GM21717 (cell line): Measurements from ENCODE around the gene ZNF502.
A peak's percentile ranks its signal among the peaks of the same experiment; 100 is the strongest.
"Not testable (repeated sequence)": the region's sequence is repeated elsewhere in the genome, so short reads cannot be mapped to it uniquely, and the experiment has no call there.

Experiments used
- ATAC-seq: cut with Tn5 transposase; IDR thresholded peaks from one replicate; pipeline ENCODE4 v1.9.1; 2021; ENCODE audit warnings: mild to moderate bottlenecking, moderate library complexity; ENCODE audit not compliant: unreplicated experiment

The ZNF502 gene

GRCh38 chr3:44712455-44713075 lies at the start of gene ZNF502:
Gene ZNF502 (plus strand): TSS chr3:44712660. CDS start chr3:44720262, 7,602 bp downstream.
- ATAC-seq = no peak

- no peak for ATAC-seq
These were observed 47.3 kb upstream of the ZNF502 start for GRCh38 chr3:44665173-44665572.

- ATAC-seq = no peak
These were observed 46.1 kb upstream of the ZNF502 start for GRCh38 chr3:44666346-44666745.

- ATAC-seq = no peak
These were observed 42.7 kb upstream of the ZNF502 start for GRCh38 chr3:44669760-44670159.

- not testable (repeated sequence) for ATAC-seq
These were observed 39.0 kb upstream of the ZNF502 start for GRCh38 chr3:44673466-44673865.

- no peak for ATAC-seq
These were observed 38.2 kb upstream of the ZNF502 start for GRCh38 chr3:44674211-44674610.

- ATAC-seq = no peak
These were observed 33.9 kb upstream of the ZNF502 start for GRCh38 chr3:44678480-44679116.

- no peak for ATAC-seq
These were observed 31.5 kb upstream of the ZNF502 start for GRCh38 chr3:44680921-44681455.

- ATAC-seq = no peak
These were observed 30.1 kb upstream of the ZNF502 start for GRCh38 chr3:44682182-44682896.

GRCh38 chr3:44685128-44685800 lies 27.2 kb upstream of the ZNF502 start:
- ATAC-seq = peak; percentile 78

GRCh38 chr3:44687898-44688297 lies 24.6 kb upstream of the ZNF502 start:
- ATAC-seq = no peak

- ATAC-seq = no peak
These were observed 9.0 kb downstream of the ZNF502 start for GRCh38 chr3:44721231-44722102.

- ATAC-seq = no peak
These were observed 9.6 kb downstream of the ZNF502 start for GRCh38 chr3:44722103-44722401.

- ATAC-seq = peak; percentile 81
These were observed 17.0 kb downstream of the ZNF502 start, which contains the start of gene ZNF501 for GRCh38 chr3:44729384-44729910. Gene ZNF501 (plus strand): TSS chr3:44729635. CDS start chr3:44734422, 4,787 bp downstream.

- ATAC-seq = no peak
These were observed 22.2 kb downstream of the ZNF502 start for GRCh38 chr3:44734646-44735168.

- no peak for ATAC-seq
These were observed 48.6 kb downstream of the ZNF502 start for GRCh38 chr3:44761101-44761423.

GRCh38 chr3:44761424-44762169 lies 49.1 kb downstream of the ZNF502 start, which contains the start of the genes KIAA1143 and KIF15:
Gene KIAA1143 (minus strand): TSS chr3:44761619. CDS start chr3:44761602, 17 bp downstream.
Gene KIF15 (plus strand): TSS chr3:44761794. CDS start chr3:44761866, 72 bp downstream.
- peak; percentile 86 for ATAC-seq

- no peak for ATAC-seq
These were observed 49.8 kb downstream of the ZNF502 start for GRCh38 chr3:44762170-44762677.

- no peak for ATAC-seq
These were observed 50.2 kb downstream of the ZNF502 start for GRCh38 chr3:44762690-44763089.
